HEK293 (cell line): Measurements from ENCODE around the gene PREX1.

Source experiments
- CTCF ChIA-PET: fragments of 350-600 bp; formaldehyde crosslinking; extraction: SDS; loops from one replicate; lab custom pipeline; 2021; ENCODE audit warnings: antibody characterized with exemption; lab: Yijun Ruan, JAX
- POLR2A ChIA-PET: fragments of 300-600 bp; formaldehyde crosslinking; extraction: SDS; loops from one replicate; lab custom pipeline; 2020; ENCODE audit warnings: antibody characterized with exemption, inconsistent platforms; lab: Yijun Ruan, JAX
- H3K27ac ChIP-seq: fragments of 200-500 bp; sonication (Bioruptor generic); 2 replicates; pipeline ENCODE4 v1.5.1; 2014; ENCODE audit warnings: low read depth, low read length, control low read depth, inconsistent platforms; ENCODE audit errors: extremely low read depth
- H3K36me3 ChIP-seq, 2 experiments: fragments of 200-500 bp in 1 of 2; sonication (Bioruptor generic) in 1 of 2; 1 replicate in 1 of 2; 2 replicates in 1 of 2; pipeline ENCODE4 v1.5.1; 2014 to 2017; ENCODE audit warnings: inconsistent platforms in 2 of 2, low read length in 2 of 2; ENCODE audit not compliant: control insufficient read depth in 2 of 2, insufficient read depth in 1 of 2
- H3K4me1 ChIP-seq: fragments of 200-500 bp; sonication (Bioruptor generic); 2 replicates; pipeline ENCODE4 v1.5.1; 2014; ENCODE audit warnings: mild to moderate bottlenecking, low read length, inconsistent platforms; ENCODE audit not compliant: control insufficient read depth, insufficient read depth
- H3K4me3 ChIP-seq: 2 replicates; pipeline ENCODE4 v1.5.1; 2011; ENCODE audit warnings: low read depth, mild to moderate bottlenecking, control low read depth, low read length, moderate library complexity
- H3K9me3 ChIP-seq: fragments of 200-500 bp; sonication (Bioruptor generic); 2 replicates; pipeline ENCODE4 v1.5.1; 2014; ENCODE audit warnings: low read depth, low read length, inconsistent platforms; ENCODE audit not compliant: control insufficient read depth, insufficient read depth
- EGR2 ChIP-seq: fragments of 450-650 bp; formaldehyde crosslinking; IDR thresholded peaks from 2 replicates; pipeline ENCODE4 v1.5.1; 2016; ENCODE audit warnings: low read depth, missing biosample characterization, missing genetic modification characterization
- GLI4 ChIP-seq: fragments of 450-650 bp; formaldehyde crosslinking; IDR thresholded peaks from 2 replicates; pipeline ENCODE4 v1.5.1; 2016; ENCODE audit warnings: missing biosample characterization, missing genetic modification characterization
- GLIS2 ChIP-seq: fragments of 450-650 bp; formaldehyde crosslinking; IDR thresholded peaks from 2 replicates; pipeline ENCODE4 v1.5.1; 2016; ENCODE audit warnings: missing biosample characterization, missing genetic modification characterization
- HOXC10 ChIP-seq: sonication (generic); formaldehyde crosslinking; IDR thresholded peaks from 2 replicates; pipeline ENCODE4 v1.8.1; 2023; ENCODE audit warnings: mild to moderate bottlenecking, missing genetic modification reagents
- IKZF3 ChIP-seq: fragments of 450-650 bp; IDR thresholded peaks from 2 replicates; pipeline ENCODE4 v1.5.0; 2018; ENCODE audit warnings: missing biosample characterization, mild to moderate bottlenecking, missing genetic modification characterization, moderate library complexity
- KLF1 ChIP-seq: fragments of 450-650 bp; formaldehyde crosslinking; IDR thresholded peaks from 2 replicates; pipeline ENCODE4 v1.5.1; 2016; ENCODE audit warnings: missing biosample characterization, missing genetic modification characterization
- KLF7 ChIP-seq: fragments of 450-650 bp; formaldehyde crosslinking; IDR thresholded peaks from 2 replicates; pipeline ENCODE4 v1.5.1; 2016; ENCODE audit warnings: missing biosample characterization, missing genetic modification characterization, borderline replicate concordance
- OVOL3 ChIP-seq: fragments of 450-650 bp; formaldehyde crosslinking; IDR thresholded peaks from 2 replicates; pipeline ENCODE4 v1.5.1; 2016; ENCODE audit warnings: missing biosample characterization, missing genetic modification characterization
- TCF7L2 ChIP-seq: IDR thresholded peaks from 2 replicates; pipeline ENCODE4 v1.6.1; 2011; ENCODE audit warnings: low read depth, mild to moderate bottlenecking, inconsistent platforms, low read length, moderate library complexity, borderline replicate concordance
- ZFHX2 ChIP-seq: fragments of 450-650 bp; formaldehyde crosslinking; conservative IDR thresholded peaks from 2 replicates; pipeline ENCODE4 v1.5.1; 2016; ENCODE audit warnings: missing biosample characterization, missing genetic modification characterization
- ZFP3 ChIP-seq: fragments of 450-650 bp; formaldehyde crosslinking; IDR thresholded peaks from 2 replicates; pipeline ENCODE4 v1.5.1; 2016; ENCODE audit warnings: low read depth, missing biosample characterization, missing genetic modification characterization
- ZNF146 ChIP-seq: fragments of 450-650 bp; formaldehyde crosslinking; IDR thresholded peaks from 2 replicates; pipeline ENCODE4 v1.5.1; 2016; ENCODE audit warnings: missing biosample characterization, missing genetic modification characterization
- ZNF174 ChIP-seq: fragments of 450-650 bp; formaldehyde crosslinking; IDR thresholded peaks from 2 replicates; pipeline ENCODE4 v1.5.0; 2017; ENCODE audit warnings: missing biosample characterization, mild to moderate bottlenecking, missing genetic modification characterization
- ZNF221 ChIP-seq: fragments of 450-650 bp; formaldehyde crosslinking; IDR thresholded peaks from 2 replicates; pipeline ENCODE4 v1.5.1; 2017; ENCODE audit warnings: missing biosample characterization, missing genetic modification characterization, borderline replicate concordance
- ZNF223 ChIP-seq: fragments of 450-650 bp; formaldehyde crosslinking; IDR thresholded peaks from 2 replicates; pipeline ENCODE4 v1.5.1; 2016; ENCODE audit warnings: missing biosample characterization, missing genetic modification characterization
- ZNF24 ChIP-seq: fragments of 450-650 bp; formaldehyde crosslinking; IDR thresholded peaks from 2 replicates; pipeline ENCODE4 v1.5.1; 2016; ENCODE audit warnings: missing biosample characterization, missing genetic modification characterization
- ZNF311 ChIP-seq: fragments of 450-650 bp; formaldehyde crosslinking; IDR thresholded peaks from 2 replicates; pipeline ENCODE4 v1.5.1; 2017; ENCODE audit warnings: missing biosample characterization, missing genetic modification characterization, borderline replicate concordance
- ZNF341 ChIP-seq: fragments of 450-650 bp; formaldehyde crosslinking; IDR thresholded peaks from 2 replicates; pipeline ENCODE4; 2016; ENCODE audit warnings: low read depth, missing biosample characterization, missing genetic modification characterization
- ZNF350 ChIP-seq: fragments of 450-650 bp; formaldehyde crosslinking; IDR thresholded peaks from 2 replicates; pipeline ENCODE4 v1.5.0; 2017; ENCODE audit warnings: missing biosample characterization, mild to moderate bottlenecking, missing genetic modification characterization
- ZNF423 ChIP-seq: fragments of 450-650 bp; formaldehyde crosslinking; IDR thresholded peaks from 2 replicates; pipeline ENCODE4 v1.5.1; 2016; ENCODE audit warnings: missing biosample characterization, missing genetic modification characterization
- ZNF514 ChIP-seq: fragments of 450-650 bp; formaldehyde crosslinking; IDR thresholded peaks from 2 replicates; pipeline ENCODE4 v1.5.1; 2016; ENCODE audit warnings: missing biosample characterization, missing genetic modification characterization
- ZNF585B ChIP-seq: fragments of 450-650 bp; formaldehyde crosslinking; IDR thresholded peaks from 2 replicates; pipeline ENCODE4 v1.5.1; 2016; ENCODE audit warnings: missing biosample characterization, missing genetic modification characterization
- ZNF600 ChIP-seq: fragments of 450-650 bp; formaldehyde crosslinking; IDR thresholded peaks from 2 replicates; pipeline ENCODE4 v1.5.1; 2016; ENCODE audit warnings: missing biosample characterization, missing genetic modification characterization
- ZNF623 ChIP-seq: fragments of 450-650 bp; formaldehyde crosslinking; IDR thresholded peaks from 2 replicates; pipeline ENCODE4 v1.5.1; 2016; ENCODE audit warnings: missing biosample characterization, missing genetic modification characterization
- ZNF629 ChIP-seq: fragments of 450-650 bp; formaldehyde crosslinking; IDR thresholded peaks from 2 replicates; pipeline ENCODE4 v1.5.1; 2017; ENCODE audit warnings: missing biosample characterization, missing genetic modification characterization
- ZNF670 ChIP-seq: fragments of 450-650 bp; formaldehyde crosslinking; IDR thresholded peaks from 2 replicates; pipeline ENCODE4 v1.5.1; 2016; ENCODE audit warnings: missing biosample characterization, missing genetic modification characterization, low read depth
- ZNF677 ChIP-seq: fragments of 450-650 bp; IDR thresholded peaks from 2 replicates; pipeline ENCODE4 v1.5.0; 2018; ENCODE audit warnings: missing biosample characterization, mild to moderate bottlenecking, missing genetic modification characterization, moderate library complexity
- ZNF707 ChIP-seq: fragments of 450-650 bp; formaldehyde crosslinking; IDR thresholded peaks from 2 replicates; pipeline ENCODE4 v1.5.1; 2016; ENCODE audit warnings: missing biosample characterization, missing genetic modification characterization
- ZNF830 ChIP-seq: fragments of 450-650 bp; IDR thresholded peaks from 2 replicates; pipeline ENCODE4 v1.5.0; 2018; ENCODE audit warnings: missing biosample characterization, missing genetic modification characterization, low read depth, mild to moderate bottlenecking, moderate library complexity
- TF ChIP-seq, protein P1 (sequence below): fragments of 450-650 bp; formaldehyde crosslinking; IDR thresholded peaks from 2 replicates; pipeline ENCODE4 v1.5.1; 2016; ENCODE audit warnings: missing biosample characterization, missing genetic modification characterization
- TF ChIP-seq, protein P2 (sequence below): fragments of 450-650 bp; formaldehyde crosslinking; IDR thresholded peaks from 2 replicates; pipeline ENCODE4 v1.5.1; 2016; ENCODE audit warnings: missing biosample characterization, missing genetic modification characterization
- TF ChIP-seq, protein P3 (sequence below): fragments of 450-650 bp; formaldehyde crosslinking; IDR thresholded peaks from 2 replicates; pipeline ENCODE4 v1.5.1; 2016; ENCODE audit warnings: missing biosample characterization, missing genetic modification characterization
- TF ChIP-seq, protein P4 (sequence below): fragments of 450-650 bp; formaldehyde crosslinking; IDR thresholded peaks from 2 replicates; pipeline ENCODE4 v1.5.1; 2016; ENCODE audit warnings: missing biosample characterization, missing genetic modification characterization
- TF ChIP-seq, protein P5 (sequence below): fragments of 450-650 bp; formaldehyde crosslinking; IDR thresholded peaks from 2 replicates; pipeline ENCODE4; 2016; ENCODE audit warnings: missing biosample characterization, missing genetic modification characterization

Gene PREX1

DNA sequence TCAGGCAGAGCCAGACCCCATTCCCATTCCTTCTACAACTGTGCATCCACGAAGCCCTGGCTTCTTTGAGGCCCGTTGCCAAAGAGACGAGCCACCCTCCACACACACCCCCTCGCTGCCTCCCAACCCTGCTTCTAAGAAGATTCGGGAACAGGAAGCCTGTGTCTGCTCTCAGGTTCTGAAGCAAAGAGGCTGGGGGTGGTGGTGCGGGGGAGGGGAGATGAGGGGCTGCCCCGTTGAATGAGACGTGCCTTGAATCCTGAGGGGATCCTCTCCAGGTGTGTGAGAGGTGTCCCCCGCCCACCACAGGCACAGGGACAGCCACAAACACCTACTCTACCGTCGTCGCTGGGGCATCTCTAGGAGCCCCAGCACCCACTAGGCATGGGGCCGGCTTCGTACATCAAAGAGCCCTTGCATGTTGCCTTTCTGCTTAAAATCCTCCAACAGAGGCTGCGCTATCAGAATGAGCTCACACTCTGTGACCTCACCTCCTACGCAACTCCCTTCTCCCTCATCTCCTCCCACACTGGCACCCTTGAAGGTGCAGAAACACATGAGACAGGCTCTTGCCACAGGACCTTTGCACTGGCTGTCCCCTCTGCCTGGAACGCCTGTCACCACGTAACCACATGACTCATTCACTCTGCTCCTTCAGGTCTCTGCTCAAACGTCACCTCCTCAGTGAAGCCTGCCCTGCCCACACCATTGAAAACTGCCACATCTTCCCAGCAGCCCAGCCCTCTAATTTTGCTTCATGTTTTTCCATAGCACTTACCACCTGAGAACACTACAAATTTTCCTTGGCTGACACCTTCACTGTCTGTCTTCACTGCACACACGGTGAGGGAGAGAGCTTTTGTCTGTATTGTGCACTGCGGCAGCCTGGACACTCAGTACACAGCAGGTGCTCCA is 58.5 kb downstream of the PREX1 start:
- Histone ChIP-seq H3K4me1 (no peaks in the 10 kb centered on the region), H3K36me3 (no peaks in the 10 kb centered on the region), H3K4me3 (no peak overlapping the region), H3K27ac (no peak overlapping the region), H3K9me3 (no peaks in the 10 kb centered on the region)
- ChIA-PET POLR2A (no interaction called here), CTCF (interaction anchor here (0.6 to 0.7 kb wide), 4 partner anchors 19 to 1875 kb away, joined by 3 to 4 read pairs (median 4); no protein-coding TSS in a partner anchor)
- TF ChIP-seq ZFP3 (tag by site-specific recombination): no peak
- TF ChIP-seq ZNF830: no peak
- peak; percentile 99 for TF ChIP-seq ZNF623
- no peak for TF ChIP-seq ZNF423
- no peak for TF ChIP-seq ZNF350 (tag by site-specific recombination)
- TF ChIP-seq ZNF174 (tag by site-specific recombination): no peak
- TF ChIP-seq, protein P1, sequence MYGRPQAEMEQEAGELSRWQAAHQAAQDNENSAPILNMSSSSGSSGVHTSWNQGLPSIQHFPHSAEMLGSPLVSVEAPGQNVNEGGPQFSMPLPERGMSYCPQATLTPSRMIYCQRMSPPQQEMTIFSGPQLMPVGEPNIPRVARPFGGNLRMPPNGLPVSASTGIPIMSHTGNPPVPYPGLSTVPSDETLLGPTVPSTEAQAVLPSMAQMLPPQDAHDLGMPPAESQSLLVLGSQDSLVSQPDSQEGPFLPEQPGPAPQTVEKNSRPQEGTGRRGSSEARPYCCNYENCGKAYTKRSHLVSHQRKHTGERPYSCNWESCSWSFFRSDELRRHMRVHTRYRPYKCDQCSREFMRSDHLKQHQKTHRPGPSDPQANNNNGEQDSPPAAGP (tag by site-specific recombination): 0 out of 2 replicates have a peak, but pooled peaks have one; percentile 34
- TF ChIP-seq, protein P2, sequence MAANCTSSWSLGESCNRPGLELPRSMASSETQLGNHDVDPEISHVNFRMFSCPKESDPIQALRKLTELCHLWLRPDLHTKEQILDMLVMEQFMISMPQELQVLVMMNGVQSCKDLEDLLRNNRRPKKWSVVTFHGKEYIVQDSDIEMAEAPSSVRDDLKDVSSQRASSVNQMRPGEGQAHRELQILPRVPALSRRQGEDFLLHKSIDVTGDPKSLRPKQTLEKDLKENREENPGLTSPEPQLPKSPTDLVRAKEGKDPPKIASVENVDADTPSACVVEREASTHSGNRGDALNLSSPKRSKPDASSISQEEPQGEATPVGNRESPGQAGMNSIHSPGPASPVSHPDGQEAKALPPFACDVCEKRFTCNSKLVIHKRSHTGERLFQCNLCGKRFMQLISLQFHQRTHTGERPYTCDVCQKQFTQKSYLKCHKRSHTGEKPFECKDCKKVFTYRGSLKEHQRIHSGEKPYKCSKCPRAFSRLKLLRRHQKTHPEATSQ: peak; percentile 68; the same call in 1 of the 2 replicates
- TF ChIP-seq ZNF585B: no peak
- TF ChIP-seq OVOL3 (tag by site-specific recombination): no peak
- no peak for TF ChIP-seq KLF1 (tag by site-specific recombination)
- TF ChIP-seq HOXC10 (CRISPR knock-in tag): no peak
- peak; percentile 87 for TF ChIP-seq EGR2 (tag by site-specific recombination)
- peak; percentile 92 for TF ChIP-seq ZFHX2 (tag by site-specific recombination)
- TF ChIP-seq, protein P3, sequence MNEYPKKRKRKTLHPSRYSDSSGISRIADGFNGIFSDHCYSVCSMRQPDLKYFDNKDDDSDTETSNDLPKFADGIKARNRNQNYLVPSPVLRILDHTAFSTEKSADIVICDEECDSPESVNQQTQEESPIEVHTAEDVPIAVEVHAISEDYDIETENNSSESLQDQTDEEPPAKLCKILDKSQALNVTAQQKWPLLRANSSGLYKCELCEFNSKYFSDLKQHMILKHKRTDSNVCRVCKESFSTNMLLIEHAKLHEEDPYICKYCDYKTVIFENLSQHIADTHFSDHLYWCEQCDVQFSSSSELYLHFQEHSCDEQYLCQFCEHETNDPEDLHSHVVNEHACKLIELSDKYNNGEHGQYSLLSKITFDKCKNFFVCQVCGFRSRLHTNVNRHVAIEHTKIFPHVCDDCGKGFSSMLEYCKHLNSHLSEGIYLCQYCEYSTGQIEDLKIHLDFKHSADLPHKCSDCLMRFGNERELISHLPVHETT: no peak
- no peak for TF ChIP-seq ZNF223 (tag by site-specific recombination)
- no peak for TF ChIP-seq ZNF514 (tag by site-specific recombination)
- TF ChIP-seq ZNF670 (tag by site-specific recombination): no peak
- TF ChIP-seq, protein P4, sequence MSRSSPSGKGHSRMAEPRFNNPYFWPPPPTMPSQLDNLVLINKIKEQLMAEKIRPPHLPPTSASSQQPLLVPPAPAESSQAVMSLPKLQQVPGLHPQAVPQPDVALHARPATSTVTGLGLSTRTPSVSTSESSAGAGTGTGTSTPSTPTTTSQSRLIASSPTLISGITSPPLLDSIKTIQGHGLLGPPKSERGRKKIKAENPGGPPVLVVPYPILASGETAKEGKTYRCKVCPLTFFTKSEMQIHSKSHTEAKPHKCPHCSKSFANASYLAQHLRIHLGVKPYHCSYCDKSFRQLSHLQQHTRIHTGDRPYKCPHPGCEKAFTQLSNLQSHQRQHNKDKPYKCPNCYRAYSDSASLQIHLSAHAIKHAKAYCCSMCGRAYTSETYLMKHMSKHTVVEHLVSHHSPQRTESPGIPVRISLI (tag by site-specific recombination): no peak
- no peak for TF ChIP-seq ZNF146 (tag by site-specific recombination)
- no peak for TF ChIP-seq ZNF629
- no peak for TF ChIP-seq TCF7L2
- no peak for TF ChIP-seq ZNF707
- TF ChIP-seq IKZF3 (tag by site-specific recombination): no peak
- TF ChIP-seq ZNF24: no peak
- TF ChIP-seq ZNF221: no peak
- TF ChIP-seq KLF7: no peak
- TF ChIP-seq GLIS2 (tag by site-specific recombination): no peak
- TF ChIP-seq ZNF677 (tag by site-specific recombination): no peak
- TF ChIP-seq, protein P5, sequence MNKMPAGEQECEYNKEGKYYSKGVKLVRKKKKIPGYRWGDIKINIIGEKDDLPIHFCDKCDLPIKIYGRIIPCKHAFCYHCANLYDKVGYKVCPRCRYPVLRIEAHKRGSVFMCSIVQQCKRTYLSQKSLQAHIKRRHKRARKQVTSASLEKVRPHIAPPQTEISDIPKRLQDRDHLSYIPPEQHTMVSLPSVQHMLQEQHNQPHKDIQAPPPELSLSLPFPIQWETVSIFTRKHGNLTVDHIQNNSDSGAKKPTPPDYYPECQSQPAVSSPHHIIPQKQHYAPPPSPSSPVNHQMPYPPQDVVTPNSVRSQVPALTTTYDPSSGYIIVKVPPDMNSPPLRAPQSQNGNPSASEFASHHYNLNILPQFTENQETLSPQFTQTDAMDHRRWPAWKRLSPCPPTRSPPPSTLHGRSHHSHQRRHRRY (tag by site-specific recombination): no peak
- TF ChIP-seq GLI4 (tag by site-specific recombination): no peak
- no peak for TF ChIP-seq ZNF600 (tag by site-specific recombination)
- no peak for TF ChIP-seq ZNF341 (tag by site-specific recombination)
- no peak for TF ChIP-seq ZNF311
